Stimulated activated CD4-positive, alpha-beta T cell treated with anti-CD3 and anti-CD28 coated beads, Interleukin-4, amount 100 ng/mL, for 4 hours (primary cell): ENCODE results near the gene GRIN2D.

Source experiments
- DNase-seq, 2 experiments: peaks; one replicate each; pipeline ENCODE4 v3.0.0-alpha.2; 2020

Gene GRIN2D

GRCh38 chr19:48393559-48394330 lies at the start of gene GRIN2D:
Gene GRIN2D, plus strand, starts transcription at chr19:48393668. Its CDS starts 4,725 bp downstream, at chr19:48398393.
- no peak for DNase-seq

GRCh38 chr19:48344892-48345291 lies 48.6 kb upstream of the GRIN2D start:
- DNase-seq: no peak

GRCh38 chr19:48346191-48346590 lies 47.3 kb upstream of the GRIN2D start:
- DNase-seq: no peak

- no peak for DNase-seq
These were observed 45.4 kb upstream of the GRIN2D start for GRCh38 chr19:48348045-48348444.

GRCh38 chr19:48348737-48349136 lies 44.7 kb upstream of the GRIN2D start:
- DNase-seq: no peak

- DNase-seq: no peak
These were observed 42.6 kb upstream of the GRIN2D start for GRCh38 chr19:48350856-48351255.

GRCh38 chr19:48351341-48351752 lies 42.1 kb upstream of the GRIN2D start:
- peak; percentile 69 to 79 for DNase-seq

GRCh38 chr19:48353677-48354076 lies 39.8 kb upstream of the GRIN2D start:
- no peak for DNase-seq

GRCh38 chr19:48354332-48354992 lies 39.0 kb upstream of the GRIN2D start:
- no peak for DNase-seq

- DNase-seq: no peak
These were observed 38.0 kb upstream of the GRIN2D start for GRCh38 chr19:48355365-48355954.

GRCh38 chr19:48359123-48359522 lies 34.3 kb upstream of the GRIN2D start:
- no peak for DNase-seq

- DNase-seq: no peak
These were observed 31.6 kb upstream of the GRIN2D start for GRCh38 chr19:48361912-48362311.

GRCh38 chr19:48362716-48363499 lies 30.6 kb upstream of the GRIN2D start:
- DNase-seq: peak; percentile 85 to 88

- DNase-seq: no peak
These were observed 30.0 kb upstream of the GRIN2D start for GRCh38 chr19:48363500-48363809.

GRCh38 chr19:48363810-48364597 lies 29.5 kb upstream of the GRIN2D start, which contains the start of the genes SYNGR4 and TMEM143:
Gene SYNGR4, plus strand, starts transcription at chr19:48364367. Its CDS starts 1,476 bp downstream, at chr19:48365843.
Gene TMEM143, minus strand, starts transcription at chr19:48363940. Its CDS starts 20 bp downstream, at chr19:48363920.
- DNase-seq: peak; percentile 93 to 99

- no peak for DNase-seq
These were observed 28.7 kb upstream of the GRIN2D start for GRCh38 chr19:48364598-48365348.

GRCh38 chr19:48365602-48366001 lies 27.9 kb upstream of the GRIN2D start:
- DNase-seq: no peak

GRCh38 chr19:48367855-48368254 lies 25.6 kb upstream of the GRIN2D start:
- DNase-seq: no peak

- no peak for DNase-seq
These were observed 24.5 kb upstream of the GRIN2D start for GRCh38 chr19:48368936-48369335.

GRCh38 chr19:48370955-48371354 lies 22.5 kb upstream of the GRIN2D start:
- DNase-seq: no peak

- DNase-seq: no peak
These were observed 22.1 kb upstream of the GRIN2D start for GRCh38 chr19:48371367-48371766.
